ENCODE results near the gene GATA5.

DNA sequence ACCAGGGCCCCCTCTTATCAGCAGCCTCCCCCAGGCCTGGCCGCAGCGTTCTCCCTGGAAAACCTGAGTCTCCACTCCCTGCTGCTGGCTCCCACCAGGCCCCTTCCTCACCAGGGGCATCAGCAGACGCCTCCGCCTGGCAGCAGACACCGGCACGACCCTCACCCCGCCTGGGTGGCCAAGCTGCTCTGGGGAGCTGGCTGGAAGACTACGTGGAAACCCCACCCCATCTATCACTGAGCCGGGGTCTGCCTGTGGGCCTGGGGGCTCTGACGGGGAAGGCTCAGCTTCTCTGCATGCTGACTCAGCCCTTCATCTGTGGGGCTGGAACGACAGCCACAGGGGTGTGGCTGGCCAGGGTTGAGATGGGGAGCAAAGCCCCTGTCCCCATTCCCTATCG lies 29.3 kb downstream of the GATA5 start:
- no peak for TF ChIP-seq KLF16 (tag by site-specific recombination; IDR thresholded peaks at IDR 0.05)
- TF ChIP-seq, protein P1, sequence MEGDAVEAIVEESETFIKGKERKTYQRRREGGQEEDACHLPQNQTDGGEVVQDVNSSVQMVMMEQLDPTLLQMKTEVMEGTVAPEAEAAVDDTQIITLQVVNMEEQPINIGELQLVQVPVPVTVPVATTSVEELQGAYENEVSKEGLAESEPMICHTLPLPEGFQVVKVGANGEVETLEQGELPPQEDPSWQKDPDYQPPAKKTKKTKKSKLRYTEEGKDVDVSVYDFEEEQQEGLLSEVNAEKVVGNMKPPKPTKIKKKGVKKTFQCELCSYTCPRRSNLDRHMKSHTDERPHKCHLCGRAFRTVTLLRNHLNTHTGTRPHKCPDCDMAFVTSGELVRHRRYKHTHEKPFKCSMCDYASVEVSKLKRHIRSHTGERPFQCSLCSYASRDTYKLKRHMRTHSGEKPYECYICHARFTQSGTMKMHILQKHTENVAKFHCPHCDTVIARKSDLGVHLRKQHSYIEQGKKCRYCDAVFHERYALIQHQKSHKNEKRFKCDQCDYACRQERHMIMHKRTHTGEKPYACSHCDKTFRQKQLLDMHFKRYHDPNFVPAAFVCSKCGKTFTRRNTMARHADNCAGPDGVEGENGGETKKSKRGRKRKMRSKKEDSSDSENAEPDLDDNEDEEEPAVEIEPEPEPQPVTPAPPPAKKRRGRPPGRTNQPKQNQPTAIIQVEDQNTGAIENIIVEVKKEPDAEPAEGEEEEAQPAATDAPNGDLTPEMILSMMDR (tag by site-specific recombination; IDR thresholded peaks at IDR 0.05) = no peak

Measured in HEK293 (cell line).